Duodenal mucosa (tissue), 2 donors: ENCODE measurements around the gene TACC2.
A peak's percentile ranks its signal among the peaks of the same experiment; 100 is the strongest.
"Not testable (repeated sequence)": the region's sequence is repeated elsewhere in the genome, so short reads cannot be mapped to it uniquely, and the experiment has no call there.

Experiments
- H3K27ac ChIP-seq: one replicate; pipeline ENCODE4 v1.7.0; 2013; ENCODE audit warnings: low read depth, low read length
- H3K27me3 ChIP-seq, 2 donors: one replicate each; pipeline ENCODE4 v1.7.0; 2013; ENCODE audit warnings: low read length in 2 of 2, control low read depth in 1 of 2; ENCODE audit not compliant: insufficient read depth in 2 of 2, control insufficient read depth in 1 of 2
- H3K36me3 ChIP-seq, 2 donors: one replicate each; pipeline ENCODE4 v1.7.0; 2013; ENCODE audit warnings: low read length in 2 of 2, control low read depth in 1 of 2; ENCODE audit not compliant: insufficient read depth in 2 of 2, control insufficient read depth in 1 of 2
- H3K4me1 ChIP-seq, 2 donors: one replicate each; pipeline ENCODE4 v1.7.0; 2013; ENCODE audit warnings: low read length in 2 of 2, control low read depth in 1 of 2; ENCODE audit not compliant: insufficient read depth in 2 of 2, control insufficient read depth in 1 of 2
- H3K4me3 ChIP-seq, 2 donors: one replicate each; pipeline ENCODE4 v1.7.0; 2013; ENCODE audit warnings: low read length in 2 of 2, low read depth in 1 of 2
- H3K9ac ChIP-seq, 2 donors: one replicate each; pipeline ENCODE4 v1.7.0; 2013; ENCODE audit warnings: low read length in 2 of 2, low read depth in 1 of 2
- H3K9me3 ChIP-seq, 2 donors: one replicate each; pipeline ENCODE4 v1.7.0; 2013; ENCODE audit warnings: low read length in 2 of 2, control low read depth in 1 of 2; ENCODE audit not compliant: control insufficient read depth in 1 of 2

Gene TACC2

GRCh38 chr10:121978511-121978910 lies 10.5 kb upstream of the TACC2 start:
- Histone ChIP-seq H3K36me3 (no peaks in the 10 kb centered on the region), H3K27me3 (no peaks in the 10 kb centered on the region), H3K4me3 (no peak overlapping the region), H3K27ac (no peak overlapping the region), H3K9ac (no peak overlapping the region), H3K4me1 (peaks cover 5 to 16% of the 10 kb centered on the region in 2 donors), H3K9me3 (no peaks in the 10 kb centered on the region)

GRCh38 chr10:121981346-121981745 lies 7.6 kb upstream of the TACC2 start:
- no peak overlapping the region for H3K27ac ChIP-seq
- peaks cover 8 to 9% of the 10 kb centered on the region in 2 donors for H3K9me3 ChIP-seq
- H3K4me3 ChIP-seq: no peak overlapping the region
- no peaks in the 10 kb centered on the region for H3K4me1 ChIP-seq
- H3K9ac ChIP-seq: no peak overlapping the region
- no peaks in the 10 kb centered on the region for H3K36me3 ChIP-seq
- H3K27me3 ChIP-seq: no peaks in the 10 kb centered on the region

- Histone ChIP-seq H3K36me3 (no peaks in the 10 kb centered on the region), H3K4me3 (no peak overlapping the region), H3K9me3 (peaks cover 8 to 9% of the 10 kb centered on the region in 2 donors), H3K27ac (no peak overlapping the region), H3K4me1 (no peaks in the 10 kb centered on the region), H3K27me3 (no peaks in the 10 kb centered on the region), H3K9ac (no peak overlapping the region)
Measured at GRCh38 chr10:121983852-121984251, 5.1 kb upstream of the TACC2 start.

- Histone ChIP-seq H3K27me3 (no peaks in the 10 kb centered on the region), H3K4me1 (no peaks in the 10 kb centered on the region), H3K9me3 (peaks cover 8 to 9% of the 10 kb centered on the region in 2 donors), H3K4me3 (no peak overlapping the region), H3K27ac (no peak overlapping the region), H3K36me3 (no peaks in the 10 kb centered on the region), H3K9ac (no peak overlapping the region)
Measured at GRCh38 chr10:121984463-121984862, 4.5 kb upstream of the TACC2 start.

- H3K9me3 ChIP-seq: no peaks in the 10 kb centered on the region
- peak overlapping the region; percentile 22 to 30 for H3K9ac ChIP-seq
- no peaks in the 10 kb centered on the region for H3K36me3 ChIP-seq
- H3K27ac ChIP-seq: no peak overlapping the region
- H3K4me1 ChIP-seq: peaks cover 9 to 22% of the 10 kb centered on the region in 2 donors
- H3K4me3 ChIP-seq: peak overlapping the region; percentile 4 to 68
- H3K27me3 ChIP-seq: no peaks in the 10 kb centered on the region
Measured at GRCh38 chr10:121990015-121990677, 1.2 kb downstream of the TACC2 start.

GRCh38 chr10:121991727-121992126 lies 2.8 kb downstream of the TACC2 start:
- not testable (repeated sequence) for H3K9ac ChIP-seq, H3K4me3 ChIP-seq, H3K36me3 ChIP-seq, H3K27me3 ChIP-seq, H3K27ac ChIP-seq, H3K9me3 ChIP-seq
- H3K4me1 ChIP-seq: peaks cover 14 to 26% of the 10 kb centered on the region in 2 donors

GRCh38 chr10:121994429-121994941 lies 5.5 kb downstream of the TACC2 start:
- no peaks in the 10 kb centered on the region for H3K9me3 ChIP-seq
- H3K4me1 ChIP-seq: peaks cover 14 to 26% of the 10 kb centered on the region in 2 donors
- no peaks in the 10 kb centered on the region for H3K36me3 ChIP-seq
- H3K27ac ChIP-seq: peak overlapping the region; percentile 73
- H3K9ac ChIP-seq: peak overlapping the region; percentile 56 to 58
- H3K4me3 ChIP-seq: peak overlapping the region in 1 of 2 donors; percentile 19
- H3K27me3 ChIP-seq: no peaks in the 10 kb centered on the region

GRCh38 chr10:121998462-121998861 lies 9.5 kb downstream of the TACC2 start:
- H3K27ac ChIP-seq: no peak overlapping the region
- no peaks in the 10 kb centered on the region for H3K36me3 ChIP-seq
- H3K4me3 ChIP-seq: no peak overlapping the region
- H3K27me3 ChIP-seq: no peaks in the 10 kb centered on the region
- peaks cover 6% of the 10 kb centered on the region in 2 donors for H3K9me3 ChIP-seq
- no peak overlapping the region for H3K9ac ChIP-seq
- peaks cover 13 to 21% of the 10 kb centered on the region in 2 donors for H3K4me1 ChIP-seq

- Histone ChIP-seq H3K4me1 (peaks cover 5 to 12% of the 10 kb centered on the region in 2 donors), H3K36me3 (no peaks in the 10 kb centered on the region), H3K27ac (no peak overlapping the region), H3K27me3 (no peaks in the 10 kb centered on the region), H3K9ac (no peak overlapping the region), H3K4me3 (no peak overlapping the region), H3K9me3 (peaks cover 6% of the 10 kb centered on the region in 2 donors)
Measured at GRCh38 chr10:121999301-121999700, 10.3 kb downstream of the TACC2 start.

- no peaks in the 10 kb centered on the region for H3K4me1 ChIP-seq
- H3K4me3 ChIP-seq: no peak overlapping the region
- no peaks in the 10 kb centered on the region for H3K36me3 ChIP-seq
- peaks cover 6% of the 10 kb centered on the region in 2 donors for H3K9me3 ChIP-seq
- H3K9ac ChIP-seq: no peak overlapping the region
- no peaks in the 10 kb centered on the region for H3K27me3 ChIP-seq
- H3K27ac ChIP-seq: no peak overlapping the region
Measured at GRCh38 chr10:122001698-122002097, 12.7 kb downstream of the TACC2 start.
